GM08714 (cell line): ENCODE data around the gene IMPDH2.

Source experiments
- H3K4me3 ChIP-seq: fragments of 200-500 bp; sonication (Bioruptor generic); 2 replicates; pipeline ENCODE4 v1.5.1; 2014; ENCODE audit warnings: mild to moderate bottlenecking, low read length, inconsistent platforms
- ZNF274 ChIP-seq: IDR thresholded peaks from 2 replicates; pipeline ENCODE4 v1.6.1; 2012; ENCODE audit warnings: mild to moderate bottlenecking, low read depth, low read length

The IMPDH2 gene

GRCh38 chr3:49017229-49017970 is 11.8 kb downstream of the IMPDH2 start:
- TF ChIP-seq ZNF274: no peak

GRCh38 chr3:49016414-49017228 is 12.6 kb downstream of the IMPDH2 start:
- no peak for TF ChIP-seq ZNF274
- no peak overlapping the region for H3K4me3 ChIP-seq

More at GRCh38 chr3:49017229-49017970, 11.8 kb downstream of the IMPDH2 start:
- H3K4me3 ChIP-seq: peak overlapping the region; percentile 64; the same call in 1 of the 2 replicates

- H3K4me3 ChIP-seq: no peak overlapping the region
- TF ChIP-seq ZNF274: no peak
Measured at GRCh38 chr3:49015765-49016164, 13.4 kb downstream of the IMPDH2 start.

GRCh38 chr3:49015072-49015471 is 14.1 kb downstream of the IMPDH2 start:
- no peak for TF ChIP-seq ZNF274
- H3K4me3 ChIP-seq: no peak overlapping the region

- no peak overlapping the region for H3K4me3 ChIP-seq
- no peak for TF ChIP-seq ZNF274
Measured at GRCh38 chr3:49013738-49014660, 15.2 kb downstream of the IMPDH2 start.

- H3K4me3 ChIP-seq: no peak overlapping the region
- TF ChIP-seq ZNF274: no peak
Measured at GRCh38 chr3:49013113-49013737, 16.0 kb downstream of the IMPDH2 start.

GRCh38 chr3:49012441-49013017 is 16.7 kb downstream of the IMPDH2 start:
- no peak for TF ChIP-seq ZNF274
- H3K4me3 ChIP-seq: no peak overlapping the region

- H3K4me3 ChIP-seq: no peak overlapping the region
- no peak for TF ChIP-seq ZNF274
Measured at GRCh38 chr3:49009396-49009795, 19.8 kb downstream of the IMPDH2 start.

- peak overlapping the region; percentile 91; the same call in 1 of the 2 replicates for H3K4me3 ChIP-seq
Measured at GRCh38 chr3:49008627-49009026, 20.6 kb downstream of the IMPDH2 start.

GRCh38 chr3:49007771-49008528 is 21.2 kb downstream of the IMPDH2 start:
- no peak for TF ChIP-seq ZNF274
- peak overlapping the region; percentile 91 for H3K4me3 ChIP-seq

- peak within 1 kb of the TSS; percentile 91 for H3K4me3 ChIP-seq
- TF ChIP-seq ZNF274: no peak
Measured at GRCh38 chr3:49007068-49007770, 22.0 kb downstream of the IMPDH2 start, which contains the start of gene WDR6. Gene WDR6, plus strand, starts transcription at chr3:49007391. Its CDS starts 41 bp downstream, at chr3:49007432.
